Caco-2 (cell line): ENCODE data around the gene MCL1. TPM values are rescaled to one million over a fixed set of nuclear protein-coding genes. Genes with fewer than 3 reads are reported as not detected.
"Not testable (repeated sequence)": the region's sequence is repeated elsewhere in the genome, so short reads cannot be mapped to it uniquely, and the experiment has no call there.

Experiments
- BruUV-seq: library from RNA; stranded (reverse); fragments of 400-500 nt; replicated peaks from 2 replicates; lab custom pipeline; 2021; lab: Mats Ljungman, UMichigan
- CTCF ChIA-PET: fragments of 300-600 bp; sonication (Branson Sonifier 250); formaldehyde crosslinking; loops from one replicate; lab custom pipeline; 2022; ENCODE audit warnings: antibody characterized with exemption; lab: Charles Lee
- POLR2A ChIA-PET: fragments of 300-600 bp; sonication (Branson Sonifier 250); formaldehyde crosslinking; loops from one replicate; lab custom pipeline; 2022; ENCODE audit warnings: antibody characterized with exemption; lab: Charles Lee
- DNase-seq, 2 experiments: peaks; one replicate each; pipeline versions ENCODE4 v3.0.0 to v3.0.0-alpha.2; 2020 to 2022
- H3K27me3 ChIP-seq: replicated peaks from 2 replicates; pipeline ENCODE4 v1.6.0; 2011; ENCODE audit warnings: low read length; ENCODE audit not compliant: control insufficient read depth, insufficient read depth
- H3K36me3 ChIP-seq: 2 replicates; pipeline ENCODE4 v1.5.1; 2011; ENCODE audit warnings: low read length; ENCODE audit not compliant: control insufficient read depth, insufficient read depth
- H3K4me1 ChIP-seq: fragments of 250-450 bp; sonication (Bioruptor Pico); 2 replicates; pipeline ENCODE4 v1.5.1; 2020; ENCODE audit warnings: mild to moderate bottlenecking
- H3K4me3 ChIP-seq: 2 replicates; pipeline ENCODE4 v1.5.1; 2011; ENCODE audit warnings: low read depth, mild to moderate bottlenecking, control low read depth, low read length
- H3K9me3 ChIP-seq: fragments of 250-450 bp; sonication (Bioruptor Pico); 2 replicates; pipeline ENCODE4 v1.5.1; 2020; ENCODE audit warnings: mild to moderate bottlenecking, moderate library complexity
- H3K27ac Mint-ChIP-seq: one replicate; pipeline ENCODE4 v1.8.0; 2022; ENCODE audit warnings: mixed read lengths; ENCODE audit not compliant: unreplicated experiment
- H3K27me3 Mint-ChIP-seq: one replicate; pipeline ENCODE4 v1.8.0; 2022; ENCODE audit warnings: mixed read lengths; ENCODE audit not compliant: insufficient read depth, unreplicated experiment
- H3K36me3 Mint-ChIP-seq: one replicate; pipeline ENCODE4 v1.8.0; 2022; ENCODE audit warnings: mild to moderate bottlenecking, mixed read lengths; ENCODE audit not compliant: insufficient read depth, unreplicated experiment
- H3K4me1 Mint-ChIP-seq: one replicate; pipeline ENCODE4 v1.8.0; 2022; ENCODE audit warnings: low read depth, mixed read lengths; ENCODE audit not compliant: unreplicated experiment
- H3K4me3 Mint-ChIP-seq: one replicate; pipeline ENCODE4 v1.8.0; 2022; ENCODE audit warnings: mild to moderate bottlenecking, moderate library complexity, mixed read lengths; ENCODE audit not compliant: unreplicated experiment
- H3K9me3 Mint-ChIP-seq: one replicate; pipeline ENCODE4 v1.8.0; 2022; ENCODE audit warnings: mixed read lengths; ENCODE audit not compliant: unreplicated experiment
- intact Hi-C: fragments of 100-400 bp; cut with micrococcal nuclease; formaldehyde crosslinking; loops from one replicate; pipeline ENCODE4 v1.10.0; 2022; ENCODE audit not compliant: unreplicated experiment
- total RNA-seq: library from RNA; stranded (reverse); gene quantifications from 2 replicates; pipeline ENCODE4 v1.2.3, GENCODE V29; 2022
- TF ChIP-seq, protein P1 (sequence below), 2 experiments: fragments of 200-600 bp in 1 of 2; IDR thresholded peaks; 1 replicate in 1 of 2; 2 replicates in 1 of 2; pipeline versions ENCODE4 v1.5.1 to v1.8.0; 2011 to 2022; ENCODE audit warnings: antibody characterized with exemption in 1 of 2, control low read depth in 1 of 2, inconsistent platforms in 1 of 2, low read depth in 1 of 2, low read length in 1 of 2, mild to moderate bottlenecking in 1 of 2, moderate library complexity in 1 of 2; ENCODE audit not compliant: insufficient read depth in 1 of 2, severe bottlenecking in 1 of 2, unreplicated experiment in 1 of 2

The MCL1 gene
- total RNA-seq, 1 experiment from 2014 or later = 130 TPM

GRCh38 chr1:150609732-150610131 lies 30.3 kb upstream of the MCL1 start:
- H3K27me3 ChIP-seq = no peaks in the 10 kb centered on the region
- intact Hi-C loops = no loop called here
- peaks cover 28% of the 10 kb centered on the region for H3K4me1 ChIP-seq
- ChIA-PET CTCF (no interaction called here), POLR2A (interaction anchor here (0.5 kb wide), 1 partner anchor 31 kb away, joined by 3 read pairs; no protein-coding TSS in a partner anchor)
- no peak overlapping the region for H3K4me3 ChIP-seq
- H3K9me3 ChIP-seq = no peaks in the 10 kb centered on the region
- H3K27ac Mint-ChIP-seq = no peak overlapping the region
- TF ChIP-seq, protein P1, sequence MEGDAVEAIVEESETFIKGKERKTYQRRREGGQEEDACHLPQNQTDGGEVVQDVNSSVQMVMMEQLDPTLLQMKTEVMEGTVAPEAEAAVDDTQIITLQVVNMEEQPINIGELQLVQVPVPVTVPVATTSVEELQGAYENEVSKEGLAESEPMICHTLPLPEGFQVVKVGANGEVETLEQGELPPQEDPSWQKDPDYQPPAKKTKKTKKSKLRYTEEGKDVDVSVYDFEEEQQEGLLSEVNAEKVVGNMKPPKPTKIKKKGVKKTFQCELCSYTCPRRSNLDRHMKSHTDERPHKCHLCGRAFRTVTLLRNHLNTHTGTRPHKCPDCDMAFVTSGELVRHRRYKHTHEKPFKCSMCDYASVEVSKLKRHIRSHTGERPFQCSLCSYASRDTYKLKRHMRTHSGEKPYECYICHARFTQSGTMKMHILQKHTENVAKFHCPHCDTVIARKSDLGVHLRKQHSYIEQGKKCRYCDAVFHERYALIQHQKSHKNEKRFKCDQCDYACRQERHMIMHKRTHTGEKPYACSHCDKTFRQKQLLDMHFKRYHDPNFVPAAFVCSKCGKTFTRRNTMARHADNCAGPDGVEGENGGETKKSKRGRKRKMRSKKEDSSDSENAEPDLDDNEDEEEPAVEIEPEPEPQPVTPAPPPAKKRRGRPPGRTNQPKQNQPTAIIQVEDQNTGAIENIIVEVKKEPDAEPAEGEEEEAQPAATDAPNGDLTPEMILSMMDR (IDR thresholded peaks at IDR 0.05; ENCODE audit: insufficient read depth in 1 of 2, low read depth in 1 of 2, low read length in 1 of 2, severe bottlenecking in 1 of 2, unreplicated experiment in 1 of 2) = no peak
- peaks cover 9% of the 10 kb centered on the region for H3K4me1 Mint-ChIP-seq
- no peaks in the 10 kb centered on the region for H3K9me3 Mint-ChIP-seq
- no peaks in the 10 kb centered on the region for H3K27me3 Mint-ChIP-seq
- H3K36me3 Mint-ChIP-seq = peaks cover 8% of the 10 kb centered on the region
- no TSS peak for BruUV-seq
- H3K4me3 Mint-ChIP-seq = no peak overlapping the region
- no peak for DNase-seq
- H3K36me3 ChIP-seq = no peaks in the 10 kb centered on the region

- H3K4me3 ChIP-seq = no peak overlapping the region
- H3K36me3 ChIP-seq = no peaks in the 10 kb centered on the region
- peaks cover 20% of the 10 kb centered on the region for H3K4me1 ChIP-seq
- no peaks in the 10 kb centered on the region for H3K27me3 ChIP-seq
- Mint-ChIP-seq H3K36me3 (peaks cover 6% of the 10 kb centered on the region), H3K9me3 (no peaks in the 10 kb centered on the region), H3K4me3 (no peak overlapping the region), H3K4me1 (peaks cover 22% of the 10 kb centered on the region), H3K27ac (no peak overlapping the region), H3K27me3 (no peaks in the 10 kb centered on the region)
- no peak for DNase-seq
- CTCF ChIA-PET = no interaction called here
- intact Hi-C loops = no loop called here
- TF ChIP-seq, protein P1 (IDR thresholded peaks at IDR 0.05; ENCODE audit: insufficient read depth in 1 of 2, low read depth in 1 of 2, low read length in 1 of 2, severe bottlenecking in 1 of 2, unreplicated experiment in 1 of 2) = no peak
- no TSS peak for BruUV-seq
- POLR2A ChIA-PET = interaction anchor here (0.9 kb wide), 1 partner anchor 27 kb away, joined by 4 read pairs; the partner anchor contains the start of gene MCL1
- no peaks in the 10 kb centered on the region for H3K9me3 ChIP-seq
Measured at GRCh38 chr1:150606463-150607142, 27.2 kb upstream of the MCL1 start.

DNA sequence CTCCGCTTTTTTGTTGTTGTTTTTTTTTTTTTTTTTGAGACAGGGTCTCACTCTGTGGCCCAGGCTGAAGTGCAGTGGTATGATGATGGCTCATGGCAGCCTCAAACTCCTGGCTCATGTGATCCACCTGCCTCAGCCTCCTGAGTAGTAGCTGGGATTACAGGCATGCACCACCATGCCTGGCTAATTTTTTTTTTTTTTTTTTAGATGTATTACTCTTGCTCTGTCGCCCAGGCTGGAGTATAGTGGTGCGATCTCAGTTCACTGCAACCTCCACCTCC lies 26.0 kb upstream of the MCL1 start:
- Mint-ChIP-seq H3K4me1 (peaks cover 16% of the 10 kb centered on the region), H3K27ac (peak overlapping the region; percentile 95)
- H3K27me3 Mint-ChIP-seq, BruUV-seq, H3K36me3 Mint-ChIP-seq, H3K4me3 Mint-ChIP-seq, H3K9me3 Mint-ChIP-seq, H3K27me3 ChIP-seq, H3K9me3 ChIP-seq, H3K36me3 ChIP-seq, DNase-seq, H3K4me3 ChIP-seq: not testable (repeated sequence)
- H3K4me1 ChIP-seq = peaks cover 15% of the 10 kb centered on the region
- CTCF ChIA-PET = interaction anchor here (0.6 to 1.5 kb wide), 4 partner anchors 26 to 239 kb away, joined by 3 to 5 read pairs (median 3); partner anchors contain the start of gene MCL1
- intact Hi-C loops = loop anchor here (2.0 kb wide), 1 partner anchor 27 kb away; the partner anchor contains the start of gene MCL1
- POLR2A ChIA-PET = interaction anchor here (0.6 to 2.4 kb wide), 3 partner anchors 26 to 272 kb away, joined by 3 to 16 read pairs (median 6); partner anchors contain the start of gene MCL1
